ENCODE results near the gene MMADHC. TPM values are rescaled to one million over a fixed set of nuclear protein-coding genes. Genes with fewer than 3 reads are reported as not detected.

Gene MMADHC
- polyA plus RNA-seq, 3 donors, result 20.5 to 119 (median 97.9) TPM

- Histone ChIP-seq H3K9ac (ENCODE audit: insufficient read depth, low read length, poor library complexity, severe bottlenecking) (no peak overlapping the region), H3K4me3 (replicated peaks in 1 of 3; ENCODE audit: low read depth in 2 of 3, low read length in 3 of 3) (no peak overlapping the region), H3K4me2 (replicated peaks; ENCODE audit: extremely low read depth, low read length, poor library complexity, severe bottlenecking) (no peak overlapping the region), H3K79me2 (ENCODE audit: insufficient read depth, low read length) (no peaks in the 10 kb centered on the region), H3K27ac (ENCODE audit: low read depth in 1 of 2, low read length in 2 of 2) (no peak overlapping the region), H3K4me1 (ENCODE audit: control insufficient read depth in 1 of 2, insufficient read depth in 2 of 2, low read length in 2 of 2) (no peaks in the 10 kb centered on the region), H3K9me3 (replicated peaks in 1 of 2; ENCODE audit: control insufficient read depth in 1 of 2, insufficient read depth in 1 of 2, low read length in 2 of 2) (no peaks in the 10 kb centered on the region), H2AFZ (ENCODE audit: insufficient read depth, low read depth, low read length, poor library complexity, severe bottlenecking) (no peak overlapping the region), H3K27me3 (ENCODE audit: control insufficient read depth in 2 of 2, insufficient read depth in 2 of 2, low read length in 2 of 2) (no peaks in the 10 kb centered on the region), H3K36me3 (replicated peaks in 1 of 2; ENCODE audit: control insufficient read depth in 1 of 2, insufficient read depth in 2 of 2, low read length in 2 of 2) (no peaks in the 10 kb centered on the region), H4K20me1 (ENCODE audit: insufficient read depth, low read length) (no peaks in the 10 kb centered on the region)
- TF ChIP-seq CTCF (IDR thresholded peaks at IDR 0.05), result no peak
- H3K36me3 Mint-ChIP-seq, result no peaks in the 10 kb centered on the region
- no peak for DNase-seq
- peaks cover 0 to 3% (median 2%) of the 10 kb centered on the region in 3 donors for H3K27me3 Mint-ChIP-seq (ENCODE audit: low read depth in 3 of 3)
- H3K4me1 Mint-ChIP-seq, result no peaks in the 10 kb centered on the region
- no peak overlapping the region for H3K27ac Mint-ChIP-seq
- no peak overlapping the region for H3K4me3 Mint-ChIP-seq
- intact Hi-C loops (cut with micrococcal nuclease), result no loop called here
- H3K9me3 Mint-ChIP-seq, result peaks cover 0 to 2% (median 0%) of the 10 kb centered on the region in 7 donors
Measured at GRCh38 chr2:149617476-149617875, 29.9 kb upstream of the MMADHC start.

- H3K4me1 ChIP-seq (ENCODE audit: control insufficient read depth in 1 of 2, insufficient read depth in 2 of 2, low read length in 2 of 2), result no peaks in the 10 kb centered on the region
- no peak for TF ChIP-seq CTCF (IDR thresholded peaks at IDR 0.05)
- Mint-ChIP-seq H3K27ac (no peak overlapping the region), H3K9me3 (peaks cover 0 to 2% (median 0%) of the 10 kb centered on the region in 7 donors), H3K27me3 (ENCODE audit: low read depth in 3 of 3) (peaks cover 0 to 3% (median 2%) of the 10 kb centered on the region in 3 donors), H3K4me3 (no peak overlapping the region), H3K4me1 (no peaks in the 10 kb centered on the region), H3K36me3 (no peaks in the 10 kb centered on the region)
- no peaks in the 10 kb centered on the region for H4K20me1 ChIP-seq (ENCODE audit: insufficient read depth, low read length)
- H3K4me2 ChIP-seq (replicated peaks; ENCODE audit: extremely low read depth, low read length, poor library complexity, severe bottlenecking), result no peak overlapping the region
- no peaks in the 10 kb centered on the region for H3K79me2 ChIP-seq (ENCODE audit: insufficient read depth, low read length)
- H3K4me3 ChIP-seq (replicated peaks in 1 of 3; ENCODE audit: low read depth in 2 of 3, low read length in 3 of 3), result no peak overlapping the region
- H3K9ac ChIP-seq (ENCODE audit: insufficient read depth, low read length, poor library complexity, severe bottlenecking), result no peak overlapping the region
- WGBS (ENCODE audit: insufficient coverage), result 57% methylated on average over 1 of the region's 3 CpGs
- H3K9me3 ChIP-seq (replicated peaks in 1 of 2; ENCODE audit: control insufficient read depth in 1 of 2, insufficient read depth in 1 of 2, low read length in 2 of 2), result no peaks in the 10 kb centered on the region
- intact Hi-C loops (cut with micrococcal nuclease), result no loop called here
- H2AFZ ChIP-seq (ENCODE audit: insufficient read depth, low read depth, low read length, poor library complexity, severe bottlenecking), result no peak overlapping the region
- no peaks in the 10 kb centered on the region for H3K27me3 ChIP-seq (ENCODE audit: control insufficient read depth in 2 of 2, insufficient read depth in 2 of 2, low read length in 2 of 2)
- DNase-seq, result no peak
- H3K36me3 ChIP-seq (replicated peaks in 1 of 2; ENCODE audit: control insufficient read depth in 1 of 2, insufficient read depth in 2 of 2, low read length in 2 of 2), result no peaks in the 10 kb centered on the region
- no peak overlapping the region for H3K27ac ChIP-seq (ENCODE audit: low read depth in 1 of 2, low read length in 2 of 2)
Measured at GRCh38 chr2:149616681-149617456, 29.3 kb upstream of the MMADHC start.
